ENCODE data around the gene SCPEP1. TPM values are rescaled to one million over a fixed set of nuclear protein-coding genes. Genes with fewer than 3 reads are reported as not detected.
A peak's percentile ranks its signal among the peaks of the same experiment; 100 is the strongest.

Gene SCPEP1
- total and polyA plus RNA-seq, 2 donors from 2014 or later: 64.0 to 130 TPM

DNA sequence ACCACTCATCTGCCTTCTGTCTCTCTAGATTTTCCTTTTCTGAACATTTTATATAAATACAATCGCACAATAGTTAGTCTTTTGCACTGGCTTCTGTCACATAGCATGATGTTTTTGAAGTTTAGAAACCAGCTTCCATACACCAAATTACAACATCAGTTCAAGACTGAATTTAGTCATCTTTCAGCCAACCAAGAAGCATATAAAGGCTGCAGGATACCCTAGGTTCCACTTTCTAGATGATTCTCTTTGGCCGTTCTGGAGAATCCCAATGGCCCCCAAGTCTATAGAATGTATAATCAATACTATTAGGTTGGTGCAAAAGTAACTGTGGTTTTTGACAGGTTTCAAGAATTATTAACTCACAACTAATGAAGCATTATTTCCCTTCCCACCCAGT lies 19.4 kb downstream of the SCPEP1 start:
- Histone ChIP-seq H3K36me3 (ENCODE audit: control insufficient read depth in 2 of 3, insufficient read depth in 3 of 3, low read length in 3 of 3) (peaks cover 0 to 25% (median 14%) of the 10 kb centered on the region in 3 donors), H3K4me3 (ENCODE audit: low read length in 3 of 3) (no peak overlapping the region), H3K4me1 (ENCODE audit: control insufficient read depth in 2 of 3, insufficient read depth in 2 of 3, low read depth in 1 of 3, low read length in 3 of 3) (no peaks in the 10 kb centered on the region), H3K27me3 (ENCODE audit: control insufficient read depth, insufficient read depth, low read length) (no peaks in the 10 kb centered on the region), H3K27ac (ENCODE audit: low read depth in 2 of 2, low read length in 2 of 2) (no peak overlapping the region), H3K9me3 (ENCODE audit: control insufficient read depth in 2 of 3, insufficient read depth in 1 of 3, low read length in 3 of 3) (no peaks in the 10 kb centered on the region), H3K9ac (ENCODE audit: low read length in 3 of 3) (no peak overlapping the region)
- TF ChIP-seq, protein P1, sequence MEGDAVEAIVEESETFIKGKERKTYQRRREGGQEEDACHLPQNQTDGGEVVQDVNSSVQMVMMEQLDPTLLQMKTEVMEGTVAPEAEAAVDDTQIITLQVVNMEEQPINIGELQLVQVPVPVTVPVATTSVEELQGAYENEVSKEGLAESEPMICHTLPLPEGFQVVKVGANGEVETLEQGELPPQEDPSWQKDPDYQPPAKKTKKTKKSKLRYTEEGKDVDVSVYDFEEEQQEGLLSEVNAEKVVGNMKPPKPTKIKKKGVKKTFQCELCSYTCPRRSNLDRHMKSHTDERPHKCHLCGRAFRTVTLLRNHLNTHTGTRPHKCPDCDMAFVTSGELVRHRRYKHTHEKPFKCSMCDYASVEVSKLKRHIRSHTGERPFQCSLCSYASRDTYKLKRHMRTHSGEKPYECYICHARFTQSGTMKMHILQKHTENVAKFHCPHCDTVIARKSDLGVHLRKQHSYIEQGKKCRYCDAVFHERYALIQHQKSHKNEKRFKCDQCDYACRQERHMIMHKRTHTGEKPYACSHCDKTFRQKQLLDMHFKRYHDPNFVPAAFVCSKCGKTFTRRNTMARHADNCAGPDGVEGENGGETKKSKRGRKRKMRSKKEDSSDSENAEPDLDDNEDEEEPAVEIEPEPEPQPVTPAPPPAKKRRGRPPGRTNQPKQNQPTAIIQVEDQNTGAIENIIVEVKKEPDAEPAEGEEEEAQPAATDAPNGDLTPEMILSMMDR (IDR thresholded peaks at IDR 0.05; ENCODE audit: borderline replicate concordance, extremely low read depth, insufficient read depth): no peak
- FAIRE-seq: no peak
- intact Hi-C loops (cut with DNase I): no loop called here
- no peak for DNase-seq

DNA sequence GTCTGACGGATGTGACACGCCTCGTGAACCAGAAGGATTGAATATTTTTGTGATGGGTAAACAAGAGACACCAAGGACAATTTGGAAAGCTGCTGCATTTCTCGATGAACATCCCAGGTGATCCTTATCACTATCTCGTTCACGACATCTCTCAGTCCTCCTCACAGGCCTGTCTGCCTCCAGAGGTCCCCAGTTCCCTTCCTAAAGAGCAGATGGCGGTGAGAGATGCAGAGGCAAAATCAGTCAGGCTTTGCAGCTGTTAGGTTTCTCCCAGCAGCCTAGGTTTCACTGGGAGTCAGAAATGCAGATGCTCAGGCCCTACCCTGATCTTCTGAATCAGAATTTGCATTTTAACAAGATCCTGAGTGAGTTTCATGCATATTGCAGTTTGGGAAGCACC lies 23.6 kb downstream of the SCPEP1 start:
- H3K9ac ChIP-seq (ENCODE audit: low read length in 3 of 3): no peak overlapping the region
- H3K4me3 ChIP-seq (ENCODE audit: low read length in 3 of 3): no peak overlapping the region
- no peak for DNase-seq
- peaks cover 0 to 20% (median 8%) of the 10 kb centered on the region in 3 donors for H3K36me3 ChIP-seq (ENCODE audit: control insufficient read depth in 2 of 3, insufficient read depth in 3 of 3, low read length in 3 of 3)
- intact Hi-C loops (cut with DNase I): no loop called here
- TF ChIP-seq, protein P1 (IDR thresholded peaks at IDR 0.05; ENCODE audit: borderline replicate concordance, extremely low read depth, insufficient read depth): peak; percentile 1
- H3K27ac ChIP-seq (ENCODE audit: low read depth in 2 of 2, low read length in 2 of 2): no peak overlapping the region
- no peaks in the 10 kb centered on the region for H3K4me1 ChIP-seq (ENCODE audit: control insufficient read depth in 2 of 3, insufficient read depth in 2 of 3, low read depth in 1 of 3, low read length in 3 of 3)
- FAIRE-seq: no peak
- no peaks in the 10 kb centered on the region for H3K27me3 ChIP-seq (ENCODE audit: control insufficient read depth, insufficient read depth, low read length)
- H3K9me3 ChIP-seq (ENCODE audit: control insufficient read depth in 2 of 3, insufficient read depth in 1 of 3, low read length in 3 of 3): no peaks in the 10 kb centered on the region

GRCh38 chr17:57002904-57003303 lies 25.0 kb downstream of the SCPEP1 start:
- H3K4me3 ChIP-seq (ENCODE audit: low read length in 3 of 3): no peak overlapping the region
- no peaks in the 10 kb centered on the region for H3K9me3 ChIP-seq (ENCODE audit: control insufficient read depth in 2 of 3, insufficient read depth in 1 of 3, low read length in 3 of 3)
- TF ChIP-seq, protein P1 (IDR thresholded peaks at IDR 0.05; ENCODE audit: borderline replicate concordance, extremely low read depth, insufficient read depth): no peak
- intact Hi-C loops (cut with DNase I): no loop called here
- DNase-seq (peak in 1 of 5 donors; percentile 25), FAIRE-seq (no peak)
- no peak overlapping the region for H3K9ac ChIP-seq (ENCODE audit: low read length in 3 of 3)
- H3K4me1 ChIP-seq (ENCODE audit: control insufficient read depth in 2 of 3, insufficient read depth in 2 of 3, low read depth in 1 of 3, low read length in 3 of 3): no peaks in the 10 kb centered on the region
- no peaks in the 10 kb centered on the region for H3K27me3 ChIP-seq (ENCODE audit: control insufficient read depth, insufficient read depth, low read length)
- peaks cover 0 to 9% (median 8%) of the 10 kb centered on the region in 3 donors for H3K36me3 ChIP-seq (ENCODE audit: control insufficient read depth in 2 of 3, insufficient read depth in 3 of 3, low read length in 3 of 3)
- H3K27ac ChIP-seq (ENCODE audit: low read depth in 2 of 2, low read length in 2 of 2): no peak overlapping the region
